GM18858 (cell line): ENCODE results near the gene LMOD1.
"Not testable (repeated sequence)": the region's sequence is repeated elsewhere in the genome, so short reads cannot be mapped to it uniquely, and the experiment has no call there.

Experiments
- ATAC-seq: cut with Tn5 transposase; IDR thresholded peaks from one replicate; pipeline ENCODE4 v1.9.1; 2021; ENCODE audit not compliant: unreplicated experiment

The LMOD1 gene

GRCh38 chr1:201917362-201918033 is 28.9 kb downstream of the LMOD1 start:
- ATAC-seq = no peak

GRCh38 chr1:201916649-201917249 is 29.6 kb downstream of the LMOD1 start:
- ATAC-seq = no peak

GRCh38 chr1:201914456-201915235 is 31.7 kb downstream of the LMOD1 start:
- ATAC-seq = no peak

GRCh38 chr1:201912832-201913231 is 33.5 kb downstream of the LMOD1 start:
- ATAC-seq = no peak

- ATAC-seq = no peak
Observed at GRCh38 chr1:201911826-201912571, 34.3 kb downstream of the LMOD1 start.

GRCh38 chr1:201907621-201908020 is 38.7 kb downstream of the LMOD1 start:
- no peak for ATAC-seq

- no peak for ATAC-seq
Observed at GRCh38 chr1:201906336-201906735, 40.0 kb downstream of the LMOD1 start.

GRCh38 chr1:201905234-201905890 is 41.0 kb downstream of the LMOD1 start:
- ATAC-seq = no peak

GRCh38 chr1:201904579-201904978 is 41.8 kb downstream of the LMOD1 start:
- no peak for ATAC-seq

GRCh38 chr1:201903135-201903534 is 43.2 kb downstream of the LMOD1 start:
- no peak for ATAC-seq

GRCh38 chr1:201902198-201902597 is 44.1 kb downstream of the LMOD1 start:
- ATAC-seq = no peak

- ATAC-seq = not testable (repeated sequence)
Observed at GRCh38 chr1:201901036-201901435, 45.3 kb downstream of the LMOD1 start.

GRCh38 chr1:201900476-201900875 is 45.9 kb downstream of the LMOD1 start:
- no peak for ATAC-seq

- ATAC-seq = no peak
Observed at GRCh38 chr1:201899683-201900429, 46.5 kb downstream of the LMOD1 start.

- ATAC-seq = no peak
Observed at GRCh38 chr1:201898992-201899391, 47.4 kb downstream of the LMOD1 start.

- ATAC-seq = no peak
Observed at GRCh38 chr1:201898240-201898894, 48.0 kb downstream of the LMOD1 start.

GRCh38 chr1:201896951-201897391 is 49.4 kb downstream of the LMOD1 start:
- ATAC-seq = no peak

- ATAC-seq = peak; percentile 79
Observed at GRCh38 chr1:201895913-201896807, 50.2 kb downstream of the LMOD1 start.
